Measurements from ENCODE around the gene CORT. TPM values are rescaled to one million over a fixed set of nuclear protein-coding genes. Genes with fewer than 3 reads are reported as not detected.
A peak's percentile ranks its signal among the peaks of the same experiment; 100 is the strongest.

Gene CORT
- total and polyA plus RNA-seq, 10 of the 15 experiments (the other 5 are each of a cell fraction or from before 2014, with no cell fraction given), result 0.09 to 0.49 (median 0.23) TPM; not detected in 1

GRCh38 chr1:10430216-10431069, 19.4 kb upstream of the CORT start, which contains the start of gene CENPS:
Gene CENPS (plus strand): TSS chr1:10430433. CDS start chr1:10430518, 85 bp downstream.
- peak within 1 kb of the TSS; percentile 80 for H3K27ac ChIP-seq (ENCODE audit: control insufficient read depth, insufficient read depth)
- TSS peak; percentile 79 for BruUV-seq (replicated peaks)
- no peak for TF ChIP-seq STAT3 (IDR thresholded peaks at IDR 0.05; ENCODE audit: low read depth, low read length)
- TF ChIP-seq RELB (IDR thresholded peaks at IDR 0.05; ENCODE audit: low read depth), result peak; percentile 90
- TF ChIP-seq ESRRA (IDR thresholded peaks at IDR 0.05; ENCODE audit: low read length), result peak; percentile 83
- peak; percentile 62; the same call in 1 of the 2 replicates for TF ChIP-seq DPF2 (IDR thresholded peaks at IDR 0.05)
- no peak for TF ChIP-seq RFX5 (IDR thresholded peaks at IDR 0.05; ENCODE audit: low read depth, low read length)
- peak; percentile 12; the same call in 1 of the 2 replicates for TF ChIP-seq CREB1 (IDR thresholded peaks at IDR 0.05; ENCODE audit: low read depth)
- peak; percentile 53 for TF ChIP-seq POLR2AphosphoS5 (IDR thresholded peaks at IDR 0.05; ENCODE audit: low read length)
- TF ChIP-seq SKIL (IDR thresholded peaks at IDR 0.05; ENCODE audit: low read depth, poor library complexity, severe bottlenecking), result no peak
- TF ChIP-seq CHD2 (IDR thresholded peaks at IDR 0.05; ENCODE audit: borderline replicate concordance, low read depth, low read length), result peak; percentile 65; the same call in 1 of the 2 replicates
- peak; percentile 4 to 48; a peak in 2 of 3 replicates for TF ChIP-seq EGR1 (IDR thresholded peaks at IDR 0.05; ENCODE audit: borderline replicate concordance in 1 of 2, low read depth in 2 of 2, low read length in 2 of 2)
- peak; percentile 92 for TF ChIP-seq IKZF1 (conservative IDR thresholded peaks at IDR 0.05)
- peak; percentile 72 for TF ChIP-seq HCFC1 (IDR thresholded peaks at IDR 0.05; ENCODE audit: low read length)
- peak; percentile 90 for TF ChIP-seq SMC3 (IDR thresholded peaks at IDR 0.05; ENCODE audit: borderline replicate concordance, low read length)
- TF ChIP-seq PAX5 (IDR thresholded peaks at IDR 0.05; ENCODE audit: borderline replicate concordance, low read depth, low read length), result peak; percentile 73; the same call in 1 of the 2 replicates
- no peak for TF ChIP-seq ZZZ3 (IDR thresholded peaks at IDR 0.05; ENCODE audit: control insufficient read depth, insufficient read length, low read depth)
- TF ChIP-seq CHD1 (IDR thresholded peaks at IDR 0.05; ENCODE audit: low read depth, low read length), result no peak
- TF ChIP-seq CBX3 (IDR thresholded peaks at IDR 0.05; ENCODE audit: borderline replicate concordance, low read depth), result no peak
- TF ChIP-seq BHLHE40 (IDR thresholded peaks at IDR 0.05; ENCODE audit: borderline replicate concordance in 1 of 2, low read depth in 2 of 2, low read length in 1 of 2), result peak; percentile 66 to 68; a peak in 3 of 4 replicates
- 0 out of 2 replicates have a peak, but pooled peaks have one; percentile 42 for TF ChIP-seq WRNIP1 (IDR thresholded peaks at IDR 0.05; ENCODE audit: borderline replicate concordance, low read depth, low read length)
- peak; percentile 99 for TF ChIP-seq SIN3A (IDR thresholded peaks at IDR 0.05; ENCODE audit: low read depth, low read length)

More at GRCh38 chr1:10430216-10431069, 19.4 kb upstream of the CORT start, which contains the start of gene CENPS:
- intact Hi-C loops (cut with micrococcal nuclease; ENCODE audit: unreplicated experiment), result loop anchor here (1.0 kb wide), 2 partner anchors 44 to 64 kb away; partner anchors contain the start of gene PEX14
- H3K9me3 ChIP-seq (replicated peaks; ENCODE audit: control insufficient read depth, insufficient read depth, low read length), result no peaks in the 10 kb centered on the region
- peak within 1 kb of the TSS; percentile 79 for H3K9ac ChIP-seq (ENCODE audit: control insufficient read depth, insufficient read depth, low read length)
- ChIA-PET POLR2A (interaction anchor here (0.5 to 2.0 kb wide), 5 partner anchors 26 to 64 kb away, joined by 3 to 17 read pairs (median 4); partner anchors contain the start of gene PGD), SMC1A (ENCODE audit: uncharacterized antibody, unreplicated experiment) (interaction anchor here (0.8 to 9.0 kb wide), 11 partner anchors 14 to 72 kb away, joined by 3 to 122 read pairs (median 4); partner anchors contain the start of gene PEX14), RAD21 (ENCODE audit: unreplicated experiment) (interaction anchor here (0.6 to 7.6 kb wide), 14 partner anchors 40 to 1478 kb away, joined by 3 to 191 read pairs (median 4); partner anchors contain the start of genes DFFA, KIF1B, LZIC and NMNAT1), CTCF (interaction anchor here (0.5 to 10.5 kb wide), 19 partner anchors 12 to 844 kb away, joined by 3 to 292 read pairs (median 6); partner anchors contain the start of genes KIF1B, PEX14 and PGD)
- in situ Hi-C loops (cut with MboI), result loop anchor here (5.0 to 10.0 kb wide), 2 partner anchors 62 to 434 kb away; no protein-coding TSS in a partner anchor
- peak within 1 kb of the TSS; percentile 93 for H3K4me3 ChIP-seq
- H2AFZ ChIP-seq (ENCODE audit: control insufficient read depth, low read depth, low read length), result peak within 1 kb of the TSS; percentile 98
- peak; percentile 51 for DNase-seq (ENCODE audit: low read depth, low spot score)
- WGBS (ENCODE audit: insufficient coverage, insufficient replicate concordance, low lambda C conversion rate, missing lambda C conversion rate), result 1% methylated on average over 61 of the region's 95 CpGs
- peaks cover 7% of the 10 kb centered on the region for H3K79me2 ChIP-seq (ENCODE audit: control insufficient read depth, insufficient read depth, low read length)
- H3K4me2 ChIP-seq (ENCODE audit: control insufficient read depth, insufficient read depth), result peak within 1 kb of the TSS; percentile 99
- no peaks in the 10 kb centered on the region for H3K36me3 ChIP-seq (ENCODE audit: control insufficient read depth in 2 of 2, insufficient read depth in 2 of 2, low read length in 1 of 2)
- H4K20me1 ChIP-seq (ENCODE audit: control insufficient read depth, insufficient read depth), result no peaks in the 10 kb centered on the region
- H3K4me1 ChIP-seq (ENCODE audit: control insufficient read depth, insufficient read depth, low read length), result peaks cover 24% of the 10 kb centered on the region
- no peaks in the 10 kb centered on the region for H3K27me3 ChIP-seq (replicated peaks in 1 of 2; ENCODE audit: control insufficient read depth in 2 of 2, insufficient read depth in 2 of 2, low read length in 1 of 2)
- FAIRE-seq, result no peak
- peak; percentile 89 for ATAC-seq
